Forelimb muscle (tissue), 1 donor: Measurements from ENCODE around the gene BOD1. TPM values are rescaled to one million over a fixed set of nuclear protein-coding genes. Genes with fewer than 3 reads are reported as not detected.

ENCODE experiments used
- DNase-seq: peaks from one replicate; pipeline ENCODE4 v3.0.0-alpha.2; 2013; ENCODE audit warnings: low read depth
- polyA plus RNA-seq: library from polyadenylated mRNA; unstranded; fragments of 120-200 nt; gene quantifications from one replicate; pipeline ENCODE4 v1.2.1, GENCODE V29; 2013; ENCODE audit not compliant: insufficient read length

BOD1 gene
- polyA plus RNA-seq, 1 donor: 72.1 TPM

DNA sequence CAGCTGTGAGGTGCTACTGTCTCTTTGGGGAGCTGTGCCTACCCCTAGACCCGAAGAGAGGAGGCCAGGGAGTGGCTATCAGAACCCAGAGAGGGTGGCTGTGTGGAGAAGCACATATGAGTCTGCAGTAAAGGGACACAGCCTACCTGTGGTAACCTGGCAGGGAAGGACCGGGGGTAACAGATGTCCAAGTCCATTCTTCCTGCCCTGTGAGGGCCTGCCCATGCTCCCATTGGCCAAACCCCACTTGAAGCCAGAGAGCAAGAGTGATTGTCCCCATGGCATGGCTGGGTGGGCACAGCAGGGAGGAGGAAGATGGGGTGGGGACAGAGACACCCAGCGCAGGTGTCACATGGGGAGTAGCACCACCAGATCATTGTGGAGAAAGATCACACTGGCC lies 39.3 kb downstream of the BOD1 start:
- DNase-seq: no peak

DNA sequence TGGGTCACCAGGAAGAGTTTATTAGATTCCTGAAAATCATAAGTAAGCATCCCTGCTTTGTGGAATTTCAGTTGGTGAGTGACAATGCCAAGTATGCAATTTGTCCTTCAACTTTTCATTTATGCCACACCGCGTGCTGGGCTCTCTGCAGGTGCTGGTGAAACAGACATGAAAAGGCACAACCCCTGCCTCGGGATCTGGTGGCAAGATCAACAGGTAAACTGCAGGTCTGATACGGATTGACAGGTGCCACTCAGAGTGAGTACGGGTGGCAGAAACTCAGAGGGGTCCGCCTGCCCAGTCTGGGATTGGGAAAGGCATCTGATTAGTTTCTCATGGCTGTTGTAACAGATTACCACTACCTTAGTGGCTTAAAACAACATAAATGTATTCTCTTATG lies 40.5 kb downstream of the BOD1 start:
- DNase-seq: no peak

GRCh38 chr5:173574983-173575382 lies 41.5 kb downstream of the BOD1 start:
- DNase-seq: no peak

GRCh38 chr5:173573126-173573960 lies 43.1 kb downstream of the BOD1 start:
- no peak for DNase-seq

GRCh38 chr5:173572431-173573125 lies 43.9 kb downstream of the BOD1 start:
- DNase-seq: no peak

DNA sequence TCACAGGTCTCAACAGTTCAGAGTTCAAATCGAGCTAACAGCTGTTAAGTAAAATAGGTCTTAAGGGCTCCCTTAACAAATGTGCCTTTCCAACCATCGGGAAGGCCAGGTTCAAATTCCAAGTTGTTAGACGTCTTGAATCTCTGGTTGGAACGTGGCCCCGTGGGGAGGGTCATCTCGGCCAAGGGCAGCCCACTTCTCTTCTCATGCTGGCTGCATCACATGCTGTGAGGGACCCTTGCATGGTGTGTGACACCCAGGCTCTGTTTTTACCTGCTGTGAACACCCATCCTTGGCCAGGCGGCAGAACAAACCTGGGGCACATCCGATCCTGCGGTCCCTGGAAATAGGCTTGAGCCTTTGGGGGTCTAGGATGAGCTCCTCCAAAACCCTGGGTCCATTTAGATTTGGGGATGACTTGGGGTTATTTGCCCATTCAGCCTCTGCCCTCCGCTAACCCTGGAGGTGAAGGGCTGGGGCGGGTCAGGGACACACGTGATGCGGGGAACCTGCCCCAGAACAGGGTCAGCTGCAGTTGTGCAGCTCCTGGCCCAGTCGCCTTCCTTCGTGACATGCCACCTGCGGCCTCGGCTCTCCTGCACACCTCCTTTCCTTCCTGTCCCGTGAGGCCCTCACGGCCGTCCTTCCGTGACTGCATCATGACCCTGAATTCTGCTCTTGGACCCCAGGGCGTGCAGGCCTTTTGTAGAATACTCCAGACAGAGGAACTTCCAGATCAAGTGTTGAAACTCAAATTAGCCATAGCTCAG lies 45.9 kb downstream of the BOD1 start:
- no peak for DNase-seq

DNA sequence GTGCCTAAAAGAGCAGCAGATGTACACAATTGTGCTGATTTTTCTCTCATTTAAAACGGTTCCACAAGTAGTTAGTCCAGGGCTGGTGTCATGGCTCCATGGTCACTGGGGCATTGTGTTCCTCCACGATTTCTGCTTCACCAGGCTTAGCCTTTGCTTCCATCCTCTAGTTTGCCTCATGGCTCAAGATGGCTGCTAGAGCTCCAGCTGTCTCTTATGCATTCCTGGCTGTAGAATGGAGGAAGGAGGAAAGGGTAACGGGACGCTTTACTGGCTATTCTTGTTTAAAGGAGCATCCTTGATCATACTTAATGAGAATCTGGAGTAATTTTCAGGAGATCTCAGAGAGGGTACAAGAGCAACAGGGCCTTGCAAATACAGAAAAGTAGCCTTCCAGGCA lies 47.7 kb downstream of the BOD1 start:
- DNase-seq: no peak

- DNase-seq: no peak
These were observed 48.3 kb downstream of the BOD1 start for GRCh38 chr5:173568128-173568527.

DNA sequence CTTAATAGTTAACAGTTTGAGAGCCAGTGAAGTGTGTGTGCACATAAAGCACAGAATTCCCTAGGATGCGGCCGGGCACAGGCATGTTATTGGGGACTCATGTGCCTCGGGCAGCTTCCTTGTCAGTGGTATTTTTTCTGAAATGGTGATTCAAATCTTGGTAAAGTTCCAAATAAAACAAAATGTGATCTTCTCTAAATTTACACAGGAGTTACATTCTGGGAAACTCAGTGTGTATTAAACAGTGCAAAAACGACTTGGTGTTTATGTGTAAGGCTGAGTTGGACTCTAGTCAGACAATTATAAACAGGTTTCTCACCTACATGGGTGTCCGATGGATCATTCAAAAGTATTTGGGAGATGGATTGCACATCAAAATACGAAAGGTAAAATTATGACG lies 48.9 kb downstream of the BOD1 start:
- no peak for DNase-seq

DNA sequence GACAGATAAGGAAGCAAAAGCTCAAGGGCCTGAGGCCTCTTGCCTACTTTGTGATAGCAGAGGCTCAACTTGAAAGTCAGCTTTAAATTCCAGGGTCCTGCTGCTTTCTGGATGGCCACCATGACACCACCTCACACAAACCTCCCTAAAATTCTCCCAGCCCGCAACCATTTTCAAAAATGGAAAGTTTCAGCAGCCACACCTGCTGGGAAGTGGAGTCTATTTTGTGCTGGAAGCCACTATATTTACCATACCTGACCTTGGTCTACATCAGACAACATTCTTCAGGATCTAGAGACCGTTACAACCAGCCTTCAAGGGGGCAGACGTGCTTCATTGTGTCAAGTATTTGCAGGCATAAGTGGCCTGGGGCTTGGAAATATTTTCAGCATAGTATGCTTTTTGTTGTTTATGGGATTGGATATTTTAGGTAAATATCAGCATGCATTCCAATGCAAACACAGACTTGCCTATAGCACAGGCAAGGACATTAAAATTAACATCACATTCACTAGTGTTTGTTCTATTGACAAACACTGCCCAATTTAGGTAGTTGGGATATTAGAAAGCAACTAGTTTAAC lies 50.9 kb downstream of the BOD1 start:
- no peak for DNase-seq

- DNase-seq: no peak
These were observed 52.3 kb downstream of the BOD1 start for GRCh38 chr5:173564106-173564505.

DNA sequence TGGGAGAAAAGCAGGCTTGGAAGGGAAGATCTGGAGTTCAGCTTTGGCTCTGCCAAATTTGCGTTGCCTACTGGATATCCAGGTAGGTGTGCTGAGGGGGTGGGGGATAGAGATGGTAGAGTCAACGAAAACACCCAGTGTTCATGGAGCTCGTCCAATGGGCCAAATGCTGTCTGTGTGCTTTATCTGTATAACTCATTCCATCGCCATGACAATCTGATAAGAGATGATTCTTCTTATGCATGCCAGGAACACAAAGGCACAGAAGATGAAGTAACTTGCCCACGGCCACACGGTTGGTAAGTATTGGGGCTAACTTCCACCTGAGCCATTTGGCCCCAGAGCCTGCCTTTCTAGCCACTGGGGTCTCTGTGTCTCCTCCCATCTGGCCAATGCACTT lies 53.2 kb downstream of the BOD1 start:
- no peak for DNase-seq

- DNase-seq: no peak
These were observed 54.0 kb downstream of the BOD1 start for GRCh38 chr5:173562451-173562850.
